A673 (cell line): ENCODE results near the gene AP1M1.

Experiments used
- EZH2 ChIP-seq: fragments of 200-600 bp; sonication (generic); IDR thresholded peaks from 2 replicates; pipeline ENCODE4 v1.6.1; 2017; ENCODE audit warnings: borderline replicate concordance, low read depth, mild to moderate bottlenecking, mixed read lengths, antibody characterized with exemption, low read length; ENCODE audit not compliant: poor library complexity, severe bottlenecking
- TF ChIP-seq, protein P1 (sequence below): fragments of 300-800, 200-600 bp; sonication (generic); conservative IDR thresholded peaks from 2 replicates; pipeline ENCODE4 v1.5.1; 2017; ENCODE audit warnings: low read depth, mild to moderate bottlenecking, antibody characterized with exemption, low read length, moderate library complexity, mixed read lengths

DNA sequence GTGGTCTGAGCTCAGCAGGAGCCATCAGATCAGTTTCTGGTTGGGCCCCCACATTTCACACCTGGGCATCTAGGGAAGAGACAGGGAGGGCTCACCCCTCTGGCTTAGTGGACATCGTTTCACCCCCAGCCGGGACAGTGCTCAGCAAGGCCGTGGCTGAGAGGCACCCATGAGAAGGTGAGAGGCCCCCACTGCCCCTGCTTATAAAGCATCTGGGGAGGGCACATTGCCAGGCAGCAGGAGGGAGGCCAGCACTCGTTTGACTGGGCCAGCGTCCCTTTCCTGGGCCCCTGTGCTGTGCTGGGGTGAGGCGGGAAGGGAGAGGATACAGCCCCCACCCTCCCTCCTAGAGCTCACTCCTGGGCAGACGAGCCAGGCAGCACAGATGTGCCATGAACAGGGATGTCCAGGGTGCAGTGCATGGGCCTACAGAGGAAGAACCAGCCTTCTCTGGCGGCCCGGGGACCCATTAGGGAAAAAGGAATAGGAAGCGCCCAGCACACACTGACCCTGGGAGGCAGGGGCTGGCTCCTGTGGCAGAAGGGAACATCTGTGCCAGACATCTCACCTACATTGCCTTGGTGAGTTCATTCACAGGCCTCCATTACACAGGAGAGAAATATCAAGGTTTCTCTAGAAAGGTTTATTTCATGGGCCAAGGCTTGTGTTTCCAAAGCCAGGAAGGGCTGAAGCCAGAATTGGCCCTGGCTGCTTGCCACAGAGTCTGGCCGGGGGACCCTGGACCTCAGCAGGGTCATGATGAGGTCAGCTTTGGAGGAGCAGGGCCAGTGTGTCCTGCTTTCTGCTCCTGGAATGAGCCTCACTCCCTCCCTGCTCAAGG, 7.7 kb downstream of the AP1M1 start:
- TF ChIP-seq, protein P1, sequence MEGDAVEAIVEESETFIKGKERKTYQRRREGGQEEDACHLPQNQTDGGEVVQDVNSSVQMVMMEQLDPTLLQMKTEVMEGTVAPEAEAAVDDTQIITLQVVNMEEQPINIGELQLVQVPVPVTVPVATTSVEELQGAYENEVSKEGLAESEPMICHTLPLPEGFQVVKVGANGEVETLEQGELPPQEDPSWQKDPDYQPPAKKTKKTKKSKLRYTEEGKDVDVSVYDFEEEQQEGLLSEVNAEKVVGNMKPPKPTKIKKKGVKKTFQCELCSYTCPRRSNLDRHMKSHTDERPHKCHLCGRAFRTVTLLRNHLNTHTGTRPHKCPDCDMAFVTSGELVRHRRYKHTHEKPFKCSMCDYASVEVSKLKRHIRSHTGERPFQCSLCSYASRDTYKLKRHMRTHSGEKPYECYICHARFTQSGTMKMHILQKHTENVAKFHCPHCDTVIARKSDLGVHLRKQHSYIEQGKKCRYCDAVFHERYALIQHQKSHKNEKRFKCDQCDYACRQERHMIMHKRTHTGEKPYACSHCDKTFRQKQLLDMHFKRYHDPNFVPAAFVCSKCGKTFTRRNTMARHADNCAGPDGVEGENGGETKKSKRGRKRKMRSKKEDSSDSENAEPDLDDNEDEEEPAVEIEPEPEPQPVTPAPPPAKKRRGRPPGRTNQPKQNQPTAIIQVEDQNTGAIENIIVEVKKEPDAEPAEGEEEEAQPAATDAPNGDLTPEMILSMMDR = no peak
- no peak for TF ChIP-seq EZH2
